AG09309 (cell line): ENCODE measurements around the gene PRPSAP1.
"Not testable (repeated sequence)": the region's sequence is repeated elsewhere in the genome, so short reads cannot be mapped to it uniquely, and the experiment has no call there.

Source experiments
- DNase-seq: peaks from one replicate; pipeline ENCODE4 v3.0.0-alpha.2; 2010; ENCODE audit warnings: low read depth
- H3K4me3 ChIP-seq: 2 replicates; pipeline ENCODE4 v1.5.1; 2011; ENCODE audit warnings: mild to moderate bottlenecking, low read depth, low read length, moderate library complexity; ENCODE audit not compliant: control insufficient read depth
- TF ChIP-seq, protein P1 (sequence below): IDR thresholded peaks from 2 replicates; pipeline ENCODE4 v1.5.1; 2011; ENCODE audit warnings: mild to moderate bottlenecking, low read depth, low read length, inconsistent platforms; ENCODE audit not compliant: insufficient read depth, control insufficient read depth; ENCODE audit errors: missing control alignments

Gene PRPSAP1

DNA sequence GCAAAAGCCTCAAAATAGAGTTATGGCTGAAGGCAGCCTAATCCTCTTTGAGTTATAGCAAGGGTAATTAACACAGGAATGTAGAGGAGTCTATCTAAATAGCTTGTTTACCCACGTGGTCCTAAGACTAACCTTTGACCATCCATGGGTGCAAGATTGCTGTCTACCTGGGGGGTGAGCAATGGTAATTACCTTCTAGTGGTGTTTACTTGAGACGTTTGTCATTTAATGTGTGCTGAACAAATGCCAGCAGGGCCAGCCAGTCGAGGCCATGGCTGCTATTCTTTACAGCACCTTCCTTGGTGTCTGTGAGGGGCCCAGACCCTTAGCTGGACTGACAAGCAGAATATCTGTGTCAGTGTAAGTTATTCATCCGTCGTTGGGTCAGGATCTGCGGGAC lies 13.9 kb upstream of the PRPSAP1 start:
- TF ChIP-seq, protein P1, sequence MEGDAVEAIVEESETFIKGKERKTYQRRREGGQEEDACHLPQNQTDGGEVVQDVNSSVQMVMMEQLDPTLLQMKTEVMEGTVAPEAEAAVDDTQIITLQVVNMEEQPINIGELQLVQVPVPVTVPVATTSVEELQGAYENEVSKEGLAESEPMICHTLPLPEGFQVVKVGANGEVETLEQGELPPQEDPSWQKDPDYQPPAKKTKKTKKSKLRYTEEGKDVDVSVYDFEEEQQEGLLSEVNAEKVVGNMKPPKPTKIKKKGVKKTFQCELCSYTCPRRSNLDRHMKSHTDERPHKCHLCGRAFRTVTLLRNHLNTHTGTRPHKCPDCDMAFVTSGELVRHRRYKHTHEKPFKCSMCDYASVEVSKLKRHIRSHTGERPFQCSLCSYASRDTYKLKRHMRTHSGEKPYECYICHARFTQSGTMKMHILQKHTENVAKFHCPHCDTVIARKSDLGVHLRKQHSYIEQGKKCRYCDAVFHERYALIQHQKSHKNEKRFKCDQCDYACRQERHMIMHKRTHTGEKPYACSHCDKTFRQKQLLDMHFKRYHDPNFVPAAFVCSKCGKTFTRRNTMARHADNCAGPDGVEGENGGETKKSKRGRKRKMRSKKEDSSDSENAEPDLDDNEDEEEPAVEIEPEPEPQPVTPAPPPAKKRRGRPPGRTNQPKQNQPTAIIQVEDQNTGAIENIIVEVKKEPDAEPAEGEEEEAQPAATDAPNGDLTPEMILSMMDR = no peak
- H3K4me3 ChIP-seq = no peak overlapping the region
- no peak for DNase-seq

DNA sequence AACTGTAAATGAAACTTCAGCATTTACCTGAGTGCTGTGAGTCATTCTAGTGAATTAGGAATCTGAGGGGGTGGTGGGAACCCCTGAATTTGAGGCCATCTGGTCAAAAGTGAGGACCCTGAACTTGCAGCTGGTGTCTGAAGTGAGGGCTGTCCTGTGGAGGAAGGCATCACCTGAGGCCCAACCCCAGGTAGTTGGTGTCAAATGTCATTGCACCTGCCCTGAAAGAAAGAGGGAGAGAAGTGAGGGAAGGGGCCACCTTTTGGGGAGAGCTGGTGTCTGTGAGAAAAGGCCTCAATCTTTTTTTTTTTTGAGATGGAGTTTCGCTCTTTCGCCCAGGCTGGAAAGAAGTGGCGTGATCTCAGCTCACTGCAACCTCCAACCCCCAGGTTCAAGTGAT lies 12.5 kb upstream of the PRPSAP1 start:
- no peak for DNase-seq
- TF ChIP-seq, protein P1 = no peak
- H3K4me3 ChIP-seq = no peak overlapping the region

DNA sequence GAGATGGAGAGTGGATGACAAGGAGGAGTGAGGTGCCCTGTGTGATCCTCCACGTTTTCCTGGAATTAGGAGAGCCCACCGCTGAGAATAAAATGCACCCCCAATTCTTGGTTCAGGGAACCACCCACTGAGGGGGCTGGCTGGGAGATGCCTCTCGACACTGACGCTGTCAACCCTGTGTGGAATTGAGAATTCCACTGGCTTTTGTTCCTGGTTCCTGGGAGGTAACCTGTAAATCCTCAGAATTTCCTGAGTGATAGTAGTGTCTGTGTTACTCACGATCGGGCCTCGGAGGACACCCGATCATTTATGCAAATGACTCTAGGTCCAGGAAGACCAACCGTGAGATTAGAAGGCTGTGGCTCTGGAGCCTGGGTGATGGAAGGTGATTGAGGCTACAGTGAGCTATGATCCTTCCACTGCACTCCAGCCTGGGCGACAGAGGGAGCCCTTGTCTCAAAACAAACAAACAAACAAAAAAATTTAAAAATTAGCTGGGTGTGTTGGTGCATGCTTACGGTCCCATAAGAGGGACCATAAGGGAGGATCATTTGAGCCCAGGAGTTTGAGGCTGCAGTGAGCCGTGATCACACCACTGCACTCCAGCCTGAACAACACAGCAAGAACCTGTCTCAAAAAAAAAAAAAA lies 11.7 kb upstream of the PRPSAP1 start:
- TF ChIP-seq, protein P1 = no peak
- no peak for DNase-seq
- H3K4me3 ChIP-seq = no peak overlapping the region

DNA sequence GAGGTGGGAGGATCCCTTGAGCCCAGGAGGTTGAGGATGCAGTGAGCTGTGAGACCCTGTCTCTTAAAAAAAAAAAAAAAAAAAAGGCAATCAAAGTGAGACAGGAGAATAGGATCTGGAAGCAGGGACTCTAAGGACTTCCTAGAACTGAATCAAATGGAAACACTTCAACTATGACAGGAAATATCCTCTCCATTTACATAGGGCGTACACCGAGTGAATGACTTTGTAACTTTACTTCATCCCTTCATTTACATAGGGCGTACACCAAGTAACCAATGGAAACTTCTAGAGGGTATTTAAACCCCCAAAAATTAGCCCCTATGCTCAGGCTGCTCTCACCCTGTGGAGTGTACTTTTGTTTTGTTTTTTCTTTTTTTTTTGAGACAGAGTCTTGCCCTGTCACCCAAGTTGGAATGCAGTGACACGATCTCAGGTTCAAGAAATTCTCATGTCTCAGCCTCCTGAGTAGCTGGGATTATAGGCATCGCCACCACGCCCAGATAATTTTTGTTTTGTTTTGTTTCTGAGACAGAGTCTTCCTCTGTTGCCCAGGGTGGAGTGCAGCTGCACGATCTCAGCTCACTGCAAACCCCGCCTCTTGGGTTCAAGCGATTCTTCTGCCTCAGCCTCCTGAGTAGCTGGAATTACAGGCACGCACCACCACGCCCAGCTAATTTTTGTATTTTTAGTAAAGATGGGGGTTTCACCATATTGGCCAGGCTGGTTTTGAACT lies 9.6 kb upstream of the PRPSAP1 start:
- no peak for DNase-seq
- TF ChIP-seq, protein P1 = no peak
- H3K4me3 ChIP-seq = no peak overlapping the region

DNA sequence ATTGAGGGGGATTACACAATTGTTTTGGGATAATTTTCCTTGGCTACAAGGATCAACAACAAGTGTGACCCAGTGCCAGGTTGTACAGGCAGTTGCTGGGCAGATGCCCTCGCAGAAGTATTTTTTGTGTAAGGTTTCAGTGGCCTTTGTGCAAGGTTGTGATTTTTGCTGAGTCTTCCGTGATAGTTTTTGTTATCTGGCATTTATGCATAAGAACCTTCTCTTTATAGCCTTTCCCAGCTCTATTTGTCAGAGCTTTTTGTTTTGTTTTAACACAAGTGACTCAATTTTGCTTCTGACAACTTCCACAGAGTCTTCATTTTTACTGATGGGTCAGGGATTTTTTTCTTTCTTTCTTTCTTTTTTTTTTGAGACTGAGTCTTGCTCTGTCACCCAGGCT lies 6.7 kb upstream of the PRPSAP1 start:
- TF ChIP-seq, protein P1 = no peak
- no peak for DNase-seq

DNA sequence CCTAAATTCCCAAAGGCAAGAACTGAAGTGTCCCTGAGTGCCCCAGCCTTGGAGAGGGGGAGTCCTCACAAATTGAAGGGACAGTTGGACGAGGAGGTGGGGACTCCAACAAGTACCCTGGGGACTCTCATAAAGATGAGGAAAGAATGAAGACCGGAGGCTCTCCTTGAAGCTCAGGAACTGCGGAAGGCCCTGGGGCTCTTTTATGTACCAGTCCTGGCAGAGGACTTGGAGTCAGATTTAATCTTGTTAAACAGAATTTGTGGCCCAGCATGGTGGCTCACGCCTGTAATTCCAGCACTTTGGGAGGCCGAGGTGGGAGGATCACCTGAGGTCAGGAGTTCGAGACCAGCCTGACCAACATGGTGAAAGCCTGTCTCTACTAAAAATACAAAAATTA lies 6.1 kb upstream of the PRPSAP1 start:
- H3K4me3 ChIP-seq, DNase-seq: not testable (repeated sequence)

More for the DNA sequence above, 6.7 kb upstream of the PRPSAP1 start:
- no peak overlapping the region for H3K4me3 ChIP-seq

DNA sequence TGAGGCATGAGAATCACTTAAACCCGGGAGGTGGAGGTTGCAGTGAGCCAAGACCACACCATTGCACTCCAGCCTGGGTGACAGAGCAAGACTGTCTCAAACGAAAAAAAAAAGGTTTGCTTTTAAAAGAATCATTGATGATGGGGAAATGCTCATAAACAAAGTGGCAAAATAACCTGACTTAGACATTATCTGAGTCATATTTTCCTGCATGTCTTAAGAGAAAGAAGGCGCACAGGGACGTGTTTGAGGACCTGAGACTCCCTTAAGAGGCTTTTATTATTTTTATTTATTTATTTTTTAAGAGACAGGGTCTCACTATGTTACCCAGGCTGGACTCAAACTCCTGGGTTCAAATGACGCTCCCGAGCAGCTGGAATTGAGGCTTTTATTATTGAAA lies 5.7 kb upstream of the PRPSAP1 start:
- TF ChIP-seq, protein P1 = no peak
- H3K4me3 ChIP-seq = no peak overlapping the region
- DNase-seq = no peak
